Fibroblast of lung (primary cell): ENCODE results near the gene PADI1. TPM values are rescaled to one million over a fixed set of nuclear protein-coding genes. Genes with fewer than 3 reads are reported as not detected.

ENCODE experiments used
- DNase-seq, 2 donors: peaks; one replicate each; pipeline versions ENCODE4 v3.0.0 to v3.0.0-alpha.2; 2010; ENCODE audit warnings: low read depth in 2 of 2
- H2AFZ ChIP-seq: 2 replicates; pipeline ENCODE4 v1.5.1; 2012; ENCODE audit warnings: low read length, control low read depth, inconsistent platforms
- H3K27ac ChIP-seq: 2 replicates; pipeline ENCODE4 v1.5.1; 2011; ENCODE audit warnings: low read length, control low read depth; ENCODE audit not compliant: insufficient read depth
- H3K27me3 ChIP-seq: 2 replicates; pipeline ENCODE4 v1.5.1; 2011; ENCODE audit warnings: mild to moderate bottlenecking, low read length; ENCODE audit not compliant: control insufficient read depth, insufficient read depth
- H3K36me3 ChIP-seq: 2 replicates; pipeline ENCODE4 v1.5.1; 2011; ENCODE audit warnings: low read length; ENCODE audit not compliant: control insufficient read depth, insufficient read depth
- H3K4me1 ChIP-seq: 2 replicates; pipeline ENCODE4 v1.5.1; 2011; ENCODE audit warnings: low read length; ENCODE audit not compliant: control insufficient read depth, insufficient read depth; ENCODE audit errors: extremely low read depth
- H3K4me2 ChIP-seq: 2 replicates; pipeline ENCODE4 v1.5.1; 2011; ENCODE audit warnings: low read length, control low read depth; ENCODE audit not compliant: insufficient read depth; ENCODE audit errors: extremely low read depth
- H3K4me3 ChIP-seq, 4 experiments: fragments of 200-600 bp in 1 of 4; sonication (generic) in 1 of 4; replicated peaks in 1 of 4; 2 replicates each; pipeline ENCODE4 v1.5.1; 2011 to 2016; ENCODE audit warnings: low read length in 4 of 4, low read depth in 3 of 4, mild to moderate bottlenecking in 3 of 4, control low read depth in 2 of 4, inconsistent platforms in 1 of 4, mixed read lengths in 1 of 4; ENCODE audit not compliant: insufficient read depth in 1 of 4; ENCODE audit errors: control extremely low read depth in 1 of 4
- H3K79me2 ChIP-seq: 2 replicates; pipeline ENCODE4 v1.5.1; 2012; ENCODE audit warnings: mild to moderate bottlenecking, low read length, inconsistent platforms; ENCODE audit not compliant: control insufficient read depth, insufficient read depth
- H3K9ac ChIP-seq: 2 replicates; pipeline ENCODE4 v1.5.1; 2011; ENCODE audit warnings: mild to moderate bottlenecking, low read length, control low read depth; ENCODE audit not compliant: insufficient read depth
- H3K9me3 ChIP-seq: 2 replicates; pipeline ENCODE4 v1.5.1; 2012; ENCODE audit warnings: low read depth, low read length; ENCODE audit not compliant: control insufficient read depth, insufficient read depth
- H4K20me1 ChIP-seq: 2 replicates; pipeline ENCODE4 v1.5.1; 2011; ENCODE audit warnings: low read length; ENCODE audit not compliant: control insufficient read depth, insufficient read depth; ENCODE audit errors: extremely low read depth
- EZH2 ChIP-seq: IDR thresholded peaks from 2 replicates; pipeline ENCODE4 v1.5.1; 2012; ENCODE audit warnings: low read length, control low read depth, mild to moderate bottlenecking; ENCODE audit errors: missing control alignments
- polyA plus RNA-seq, 2 donors: library from polyadenylated mRNA; depleted of rRNA in 1 of 2; stranded (reverse) in 1 of 2; unstranded in 1 of 2; fragments of >200 nt; gene quantifications; 2 replicates each; pipeline ENCODE4 v1.2.1, GENCODE V29; 2011 to 2012; ENCODE audit warnings: missing spikeins in 1 of 2
- total RNA-seq: library from RNA; depleted of rRNA; stranded (reverse); fragments of >200 nt; gene quantifications from 2 replicates; pipeline ENCODE4 v1.2.1, GENCODE V29; 2014
- TF ChIP-seq, protein P1 (sequence below), 2 donors: IDR thresholded peaks in 1 of 2; conservative IDR thresholded peaks in 1 of 2; 1 replicate in 1 of 2; 2 replicates in 1 of 2; pipeline ENCODE4 v1.5.1; 2011 to 2012; ENCODE audit warnings: low read length in 2 of 2, control low read depth in 1 of 2, inconsistent platforms in 1 of 2, low read depth in 1 of 2, mild to moderate bottlenecking in 1 of 2

PADI1 gene
- total and polyA plus RNA-seq, 2 donors (not counting 1 experiment from before 2014, with no cell fraction given), result not detected

DNA sequence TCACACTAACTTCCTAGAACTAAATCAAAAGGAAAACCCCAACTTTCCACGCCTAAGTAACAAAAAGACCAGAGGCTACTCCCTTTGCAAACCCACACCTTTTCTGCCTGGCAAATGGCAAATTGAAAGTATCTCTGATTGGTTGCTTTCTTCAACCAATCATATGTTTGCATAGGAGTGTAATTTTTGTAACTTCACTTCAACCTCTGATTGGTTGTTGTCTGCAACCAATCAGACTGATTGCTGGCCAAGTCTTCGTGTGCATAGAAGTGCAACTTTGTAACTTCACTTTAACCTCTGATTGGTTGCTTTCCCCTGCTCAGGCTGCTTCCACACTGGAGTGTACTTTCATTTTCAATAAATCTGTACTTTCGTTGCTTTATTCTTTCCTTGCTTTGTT lies 48.8 kb upstream of the PADI1 start:
- TF ChIP-seq, protein P1, sequence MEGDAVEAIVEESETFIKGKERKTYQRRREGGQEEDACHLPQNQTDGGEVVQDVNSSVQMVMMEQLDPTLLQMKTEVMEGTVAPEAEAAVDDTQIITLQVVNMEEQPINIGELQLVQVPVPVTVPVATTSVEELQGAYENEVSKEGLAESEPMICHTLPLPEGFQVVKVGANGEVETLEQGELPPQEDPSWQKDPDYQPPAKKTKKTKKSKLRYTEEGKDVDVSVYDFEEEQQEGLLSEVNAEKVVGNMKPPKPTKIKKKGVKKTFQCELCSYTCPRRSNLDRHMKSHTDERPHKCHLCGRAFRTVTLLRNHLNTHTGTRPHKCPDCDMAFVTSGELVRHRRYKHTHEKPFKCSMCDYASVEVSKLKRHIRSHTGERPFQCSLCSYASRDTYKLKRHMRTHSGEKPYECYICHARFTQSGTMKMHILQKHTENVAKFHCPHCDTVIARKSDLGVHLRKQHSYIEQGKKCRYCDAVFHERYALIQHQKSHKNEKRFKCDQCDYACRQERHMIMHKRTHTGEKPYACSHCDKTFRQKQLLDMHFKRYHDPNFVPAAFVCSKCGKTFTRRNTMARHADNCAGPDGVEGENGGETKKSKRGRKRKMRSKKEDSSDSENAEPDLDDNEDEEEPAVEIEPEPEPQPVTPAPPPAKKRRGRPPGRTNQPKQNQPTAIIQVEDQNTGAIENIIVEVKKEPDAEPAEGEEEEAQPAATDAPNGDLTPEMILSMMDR (conservative IDR thresholded peaks at IDR 0.05 in 1 of 2, IDR thresholded peaks at IDR 0.05 in 1 of 2; ENCODE audit: low read depth in 1 of 2, low read length in 2 of 2), result no peak
- TF ChIP-seq EZH2, result no peak
- no peak overlapping the region for H2AFZ ChIP-seq
- H4K20me1 ChIP-seq, result no peaks in the 10 kb centered on the region
- H3K9ac ChIP-seq, result no peak overlapping the region
- DNase-seq, result peak; percentile 23 to 44
- H3K9me3 ChIP-seq, result no peaks in the 10 kb centered on the region
- H3K79me2 ChIP-seq, result no peaks in the 10 kb centered on the region
- H3K4me1 ChIP-seq, result no peaks in the 10 kb centered on the region
- H3K27ac ChIP-seq, result no peak overlapping the region
- no peaks in the 10 kb centered on the region for H3K27me3 ChIP-seq
- no peak overlapping the region for H3K4me3 ChIP-seq
- H3K4me2 ChIP-seq, result no peak overlapping the region
- no peaks in the 10 kb centered on the region for H3K36me3 ChIP-seq

DNA sequence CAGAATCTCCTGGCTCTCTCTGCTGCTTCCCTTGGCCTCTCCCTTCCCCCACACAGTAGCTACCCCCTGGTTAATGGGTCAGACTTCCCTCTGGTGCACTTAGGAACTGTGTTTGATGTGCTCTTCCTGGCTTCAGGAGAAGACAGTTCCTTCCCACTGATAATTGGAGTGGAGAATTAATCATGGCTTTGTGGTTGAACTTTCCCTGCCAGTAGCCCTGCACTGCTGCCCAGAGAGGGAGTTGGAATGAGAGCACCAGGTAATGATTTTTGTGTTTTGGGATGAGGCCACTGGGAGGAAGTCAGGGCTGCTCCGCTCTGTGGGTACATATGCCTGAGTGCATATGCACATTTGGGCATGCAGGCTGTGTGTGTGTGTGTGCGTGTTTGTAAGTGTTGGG lies 46.0 kb upstream of the PADI1 start:
- H3K79me2 ChIP-seq, result no peaks in the 10 kb centered on the region
- no peaks in the 10 kb centered on the region for H3K36me3 ChIP-seq
- H3K27ac ChIP-seq, result no peak overlapping the region
- no peaks in the 10 kb centered on the region for H3K9me3 ChIP-seq
- peak in 1 of 2 donors; percentile 49 for DNase-seq
- H3K9ac ChIP-seq, result no peak overlapping the region
- no peak overlapping the region for H3K4me2 ChIP-seq
- H2AFZ ChIP-seq, result no peak overlapping the region
- no peaks in the 10 kb centered on the region for H3K4me1 ChIP-seq
- no peaks in the 10 kb centered on the region for H4K20me1 ChIP-seq
- H3K27me3 ChIP-seq, result no peaks in the 10 kb centered on the region
- TF ChIP-seq EZH2, result no peak
- TF ChIP-seq, protein P1 (conservative IDR thresholded peaks at IDR 0.05 in 1 of 2, IDR thresholded peaks at IDR 0.05 in 1 of 2; ENCODE audit: low read depth in 1 of 2, low read length in 2 of 2), result no peak
- H3K4me3 ChIP-seq, result no peak overlapping the region

DNA sequence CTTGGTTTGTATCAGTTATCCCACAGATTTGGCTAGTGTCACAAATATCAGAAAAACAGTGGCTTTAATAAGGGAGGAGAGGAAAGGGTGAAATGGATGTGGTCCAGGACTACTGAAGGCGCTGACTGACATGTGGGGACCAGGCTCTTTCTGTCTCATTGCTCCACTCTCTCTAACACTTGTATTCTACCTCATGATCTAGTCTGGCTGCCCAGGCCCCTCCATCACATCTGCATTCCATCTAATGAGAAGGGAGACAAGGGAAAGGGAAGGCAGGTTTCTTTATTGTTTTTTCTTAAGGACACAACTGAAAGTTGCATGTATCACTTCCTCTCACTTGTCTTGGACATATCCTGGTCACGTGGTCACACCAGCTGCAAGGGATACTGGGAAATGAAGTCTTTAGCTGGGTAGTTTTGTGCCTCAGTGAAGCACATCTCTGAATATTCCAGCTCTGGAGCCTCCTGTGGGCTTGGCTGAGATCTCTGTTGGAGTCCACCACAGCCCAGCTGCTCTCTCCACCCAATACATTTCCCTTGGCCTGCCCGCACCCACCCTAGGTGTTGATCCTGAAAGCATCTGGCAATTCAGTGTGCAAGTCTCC lies 43.7 kb upstream of the PADI1 start:
- no peak for DNase-seq
- no peak overlapping the region for H3K4me3 ChIP-seq
- no peaks in the 10 kb centered on the region for H3K4me1 ChIP-seq
- TF ChIP-seq, protein P1 (conservative IDR thresholded peaks at IDR 0.05 in 1 of 2, IDR thresholded peaks at IDR 0.05 in 1 of 2; ENCODE audit: low read depth in 1 of 2, low read length in 2 of 2), result no peak
- TF ChIP-seq EZH2, result no peak
- H2AFZ ChIP-seq, result no peak overlapping the region
- no peaks in the 10 kb centered on the region for H3K79me2 ChIP-seq
- H3K9ac ChIP-seq, result no peak overlapping the region
- H4K20me1 ChIP-seq, result no peaks in the 10 kb centered on the region
- H3K9me3 ChIP-seq, result no peaks in the 10 kb centered on the region
- no peak overlapping the region for H3K27ac ChIP-seq
- no peaks in the 10 kb centered on the region for H3K27me3 ChIP-seq
- no peaks in the 10 kb centered on the region for H3K36me3 ChIP-seq
- no peak overlapping the region for H3K4me2 ChIP-seq
